HG03175 (cell line): ENCODE results near the gene MEIS3.
"Not testable (repeated sequence)": the region's sequence is repeated elsewhere in the genome, so short reads cannot be mapped to it uniquely, and the experiment has no call there.

Experiments
- ATAC-seq: cut with Tn5 transposase; IDR thresholded peaks from one replicate; pipeline ENCODE4 v1.9.1; 2021; ENCODE audit warnings: mild to moderate bottlenecking, moderate library complexity; ENCODE audit not compliant: unreplicated experiment

MEIS3 gene

GRCh38 chr19:47417107-47417745 lies 2.1 kb downstream of the MEIS3 start:
- no peak for ATAC-seq

DNA sequence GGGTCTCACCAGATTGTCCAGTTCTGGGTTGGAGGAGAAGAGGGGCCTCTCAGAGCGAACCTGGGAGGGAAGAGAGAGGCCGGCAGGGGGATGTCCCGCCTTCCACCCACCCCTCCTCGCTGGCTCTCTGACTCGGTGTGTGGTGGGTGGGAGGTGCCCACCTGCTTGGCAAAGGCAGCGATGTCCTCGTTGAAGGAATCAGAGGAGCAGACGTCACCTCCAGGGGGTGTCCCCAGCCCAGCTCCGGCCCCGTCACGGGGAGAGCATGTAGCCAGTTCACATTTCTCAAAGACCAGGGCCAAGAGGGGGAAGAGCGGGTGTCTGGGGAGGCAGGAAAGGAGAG lies 2.7 kb downstream of the MEIS3 start:
- no peak for ATAC-seq

- ATAC-seq, result no peak
Measured at GRCh38 chr19:47415953-47416642, 3.2 kb downstream of the MEIS3 start.

GRCh38 chr19:47414469-47414868 lies 4.9 kb downstream of the MEIS3 start:
- no peak for ATAC-seq

DNA sequence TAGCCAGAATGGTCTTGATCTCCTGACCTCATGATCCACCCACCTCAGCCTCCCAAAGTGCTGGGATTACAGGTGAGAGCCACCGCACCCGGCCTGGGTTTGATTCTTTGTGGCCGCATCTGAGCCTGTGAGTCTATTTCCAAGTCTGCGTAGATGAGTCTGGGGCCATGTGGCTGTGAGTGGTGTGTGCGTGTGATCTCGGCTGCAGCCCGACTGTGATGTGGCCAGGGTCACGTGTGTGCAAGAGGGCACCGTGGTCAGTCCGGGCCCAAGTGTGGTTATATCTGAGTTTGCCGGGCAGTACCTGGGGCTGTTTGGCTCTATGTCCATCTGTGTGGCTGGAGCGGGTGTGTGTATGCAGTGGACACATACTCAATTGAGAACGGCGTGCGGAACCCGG lies 5.4 kb downstream of the MEIS3 start:
- ATAC-seq, result no peak

DNA sequence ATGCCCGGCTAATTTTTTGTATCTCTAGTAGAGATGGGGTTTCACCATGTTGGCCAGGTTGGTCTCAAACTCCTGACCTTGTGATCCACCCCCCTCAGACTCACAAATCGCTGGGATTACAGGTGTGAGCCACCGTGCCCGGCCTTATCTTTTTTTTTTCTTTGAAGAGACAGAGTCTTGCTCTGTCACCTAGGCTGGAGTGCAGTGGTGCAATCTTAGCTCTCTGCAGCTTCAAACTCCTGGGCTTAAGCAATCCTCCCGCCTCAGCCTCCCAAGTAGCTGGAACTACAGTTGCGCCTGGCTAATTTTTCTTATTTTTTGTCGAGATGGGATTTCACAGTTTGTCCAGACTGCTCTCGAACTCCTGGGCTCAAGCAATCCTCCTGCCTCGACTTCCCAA lies 7.6 kb downstream of the MEIS3 start:
- ATAC-seq, result not testable (repeated sequence)

DNA sequence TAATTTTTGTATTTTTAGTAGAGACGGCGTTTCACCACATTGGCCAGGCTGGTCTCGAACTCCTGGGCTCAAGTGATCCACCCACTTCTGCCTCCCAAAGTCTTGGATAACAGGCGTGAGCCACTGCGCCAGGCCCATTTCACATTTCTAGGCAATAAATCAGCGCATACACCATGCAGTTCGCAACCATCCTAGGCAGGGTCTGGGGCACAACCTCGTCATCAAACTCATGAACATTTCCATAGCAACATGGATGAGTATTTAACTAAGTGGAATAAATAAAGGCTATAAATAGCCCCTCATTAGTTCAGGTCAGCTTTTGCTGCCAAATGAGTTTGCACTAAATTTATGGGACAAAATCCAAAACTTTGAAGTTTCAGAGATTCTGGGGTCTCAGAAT lies 8.2 kb downstream of the MEIS3 start:
- ATAC-seq, result no peak

DNA sequence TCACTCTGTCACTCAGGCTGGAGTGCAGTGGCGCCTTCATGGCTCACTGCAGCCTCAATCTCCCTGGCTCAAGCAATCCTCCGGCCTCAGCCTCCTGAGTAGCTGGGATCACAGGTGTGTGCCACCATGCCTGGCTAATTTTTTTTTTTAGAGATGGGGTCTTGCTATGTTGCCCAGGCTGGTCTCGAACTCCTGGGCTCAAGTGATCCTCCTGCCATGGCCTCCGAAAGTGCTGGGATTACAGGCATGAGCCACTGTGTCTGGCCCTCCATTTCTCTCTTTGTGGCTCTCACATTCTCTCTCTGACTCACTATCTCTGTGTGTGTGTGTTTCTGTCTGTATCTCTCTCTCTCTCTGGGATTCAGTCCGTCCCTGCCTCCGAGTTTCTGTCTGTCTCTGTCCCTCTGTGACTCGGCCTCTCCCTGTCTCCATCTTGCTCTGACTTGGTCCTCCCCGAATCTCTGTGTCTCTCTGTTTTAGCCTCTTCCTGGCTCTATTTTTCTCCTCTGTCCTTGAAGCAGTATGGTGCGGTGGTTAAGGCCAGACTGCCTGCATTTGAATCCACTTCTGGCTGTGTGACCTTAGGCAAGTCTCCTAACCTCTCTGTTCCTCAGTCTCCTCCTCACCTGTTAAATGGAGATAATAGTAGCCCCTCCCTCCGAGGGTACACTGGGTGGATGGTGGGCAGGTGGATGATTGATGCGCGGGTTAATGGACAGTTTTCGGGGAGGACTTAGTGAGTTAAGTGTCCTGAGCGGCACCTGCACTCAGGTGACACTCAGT lies 11.0 kb downstream of the MEIS3 start:
- no peak for ATAC-seq

DNA sequence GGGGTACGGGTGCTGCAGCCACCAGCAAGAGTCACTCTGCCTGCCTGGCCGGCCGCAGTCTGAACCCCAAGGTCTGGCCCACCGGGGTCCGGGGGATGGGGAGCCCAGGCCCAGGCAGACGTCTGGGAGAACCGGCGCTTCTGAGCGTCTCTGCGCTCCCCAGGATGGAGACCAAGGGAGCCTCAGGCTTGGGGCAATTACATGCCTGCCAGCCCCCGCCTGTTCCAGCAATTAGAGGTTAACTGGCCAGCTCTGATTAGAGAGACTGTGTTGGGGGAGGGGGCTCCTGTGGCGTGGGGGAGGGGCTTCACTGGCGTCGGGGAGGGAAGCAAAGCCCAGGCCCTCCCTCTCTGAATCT lies 11.9 kb downstream of the MEIS3 start:
- ATAC-seq, result no peak

DNA sequence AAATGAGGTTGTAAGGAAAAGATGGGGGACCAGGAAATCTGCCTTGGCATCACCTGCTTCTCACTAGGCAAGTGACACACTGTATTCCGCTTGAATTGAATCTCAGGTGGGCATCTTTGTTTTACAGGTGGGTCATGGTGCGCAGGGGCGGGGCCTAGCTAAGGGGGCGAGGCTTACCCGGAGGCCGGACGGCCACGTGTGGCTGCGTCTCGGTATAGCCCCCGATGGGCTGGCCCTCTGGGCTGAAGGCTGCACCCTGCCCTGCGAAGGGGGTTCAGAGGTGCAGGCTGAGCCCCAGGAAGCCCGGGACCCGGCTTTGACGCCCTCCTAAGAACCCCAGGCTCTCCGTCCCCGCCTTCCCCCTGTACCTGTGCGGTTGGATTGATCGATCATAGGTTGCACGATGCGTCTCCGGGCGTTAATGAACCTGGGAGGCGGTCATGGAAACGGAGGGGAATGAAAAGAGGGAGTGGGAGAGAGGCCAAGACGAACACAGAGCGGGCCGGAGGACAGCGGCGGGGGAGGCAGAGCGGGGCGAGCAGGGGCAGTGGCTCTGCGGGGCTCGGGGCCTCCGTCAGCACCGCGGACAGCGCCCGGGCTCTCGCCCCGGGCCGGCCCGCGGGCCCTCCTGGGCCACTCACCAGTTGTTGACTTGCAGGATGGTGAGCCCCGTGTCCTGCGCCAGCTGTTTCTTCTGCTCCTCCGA lies 12.5 kb downstream of the MEIS3 start:
- ATAC-seq, result no peak

GRCh38 chr19:47405854-47406417 lies 13.4 kb downstream of the MEIS3 start:
- ATAC-seq, result no peak

DNA sequence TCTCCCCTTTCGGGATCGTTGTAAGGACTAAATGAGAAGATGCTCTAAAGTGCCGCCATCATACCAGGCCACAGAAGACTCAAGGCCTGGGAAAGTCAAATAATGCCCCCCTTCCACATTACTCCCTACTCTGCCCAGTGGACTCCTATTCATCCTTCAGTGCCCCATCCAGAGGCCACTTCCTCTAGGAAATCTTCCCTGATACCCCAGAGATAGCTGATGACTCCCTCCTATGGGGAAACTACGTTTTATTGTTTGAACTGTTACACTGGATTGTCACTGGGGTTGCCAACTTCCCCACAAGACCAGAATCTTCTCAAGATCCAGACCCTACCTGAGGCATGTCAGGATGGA lies 14.2 kb downstream of the MEIS3 start:
- ATAC-seq, result no peak

- ATAC-seq, result no peak
Measured at GRCh38 chr19:47404334-47405196, 14.8 kb downstream of the MEIS3 start.

GRCh38 chr19:47402504-47402903 lies 16.8 kb downstream of the MEIS3 start:
- no peak for ATAC-seq

GRCh38 chr19:47398707-47399597 lies 20.4 kb downstream of the MEIS3 start:
- ATAC-seq, result no peak

- ATAC-seq, result no peak
Measured at GRCh38 chr19:47391510-47392223, 27.7 kb downstream of the MEIS3 start.

- no peak for ATAC-seq
Measured at GRCh38 chr19:47390533-47391488, 28.5 kb downstream of the MEIS3 start.

DNA sequence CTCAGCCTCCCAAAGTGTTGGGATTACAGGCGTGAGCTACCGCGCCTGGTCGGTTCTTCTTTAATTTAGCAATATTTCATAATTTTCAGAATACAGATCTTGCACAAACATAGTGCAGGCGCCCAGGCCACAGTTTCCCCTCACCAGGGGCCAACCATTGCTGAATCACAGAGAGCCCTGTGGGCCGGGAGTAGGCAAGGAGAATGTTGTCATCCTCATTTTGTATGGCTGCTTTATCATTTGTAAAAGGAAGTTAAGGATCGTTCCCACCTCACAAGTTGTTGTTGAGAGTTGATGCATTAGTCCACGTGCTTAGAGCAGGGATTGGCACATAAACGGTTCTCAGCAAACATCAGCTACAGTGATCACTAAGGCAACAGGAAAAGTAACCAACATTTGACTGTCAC lies 30.2 kb downstream of the MEIS3 start:
- no peak for ATAC-seq
